ENCODE measurements around the gene STK24. TPM values are rescaled to one million over a fixed set of nuclear protein-coding genes. Genes with fewer than 3 reads are reported as not detected.
A peak's percentile ranks its signal among the peaks of the same experiment; 100 is the strongest.
"Not testable (repeated sequence)": the region's sequence is repeated elsewhere in the genome, so short reads cannot be mapped to it uniquely, and the experiment has no call there.

The STK24 gene
- total RNA-seq, 2 experiments from 2014 or later: 146 to 173 TPM

GRCh38 chr13:98413278-98413677, 163.6 kb downstream of the STK24 start:
- H3K4me1 Mint-ChIP-seq; H3K36me3 Mint-ChIP-seq (ENCODE audit: low read depth); intact Hi-C loops (cut with DNase I, micrococcal nuclease); H3K27me3 Mint-ChIP-seq; ATAC-seq; H3K4me3 Mint-ChIP-seq; CTCF ChIA-PET; H3K9me3 Mint-ChIP-seq (ENCODE audit: low read depth); DNase-seq; POLR2A ChIA-PET; H3K27ac Mint-ChIP-seq: not testable (repeated sequence)

GRCh38 chr13:98411617-98412265, 165.2 kb downstream of the STK24 start:
- Mint-ChIP-seq H3K4me3 (peak overlapping the region; percentile 14), H3K9me3 (ENCODE audit: low read depth) (no peaks in the 10 kb centered on the region), H3K36me3 (ENCODE audit: low read depth) (no peaks in the 10 kb centered on the region), H3K27me3 (peaks cover 8% of the 10 kb centered on the region), H3K4me1 (peaks cover 10% of the 10 kb centered on the region), H3K27ac (peak overlapping the region; percentile 17)
- intact Hi-C loops (cut with DNase I, micrococcal nuclease): no loop called here
- DNase-seq: no peak
- ATAC-seq: no peak
- ChIA-PET POLR2A (no interaction called here), CTCF (interaction anchor here (1.9 kb wide), 1 partner anchor 20 kb away, joined by 5 read pairs; no protein-coding TSS in a partner anchor)

- Mint-ChIP-seq H3K9me3 (ENCODE audit: low read depth) (no peaks in the 10 kb centered on the region), H3K27me3 (peaks cover 8% of the 10 kb centered on the region), H3K4me3 (no peak overlapping the region), H3K4me1 (peaks cover 10% of the 10 kb centered on the region), H3K36me3 (ENCODE audit: low read depth) (no peaks in the 10 kb centered on the region), H3K27ac (no peak overlapping the region)
- ATAC-seq (no peak), DNase-seq (no peak)
- intact Hi-C loops (cut with DNase I, micrococcal nuclease): no loop called here
- POLR2A ChIA-PET: no interaction called here
- CTCF ChIA-PET: interaction anchor here (0.9 to 1.9 kb wide), 3 partner anchors 20 to 243 kb away, joined by 3 to 5 read pairs (median 3); no protein-coding TSS in a partner anchor
These were observed 165.9 kb downstream of the STK24 start for GRCh38 chr13:98411013-98411412.

- ATAC-seq (no peak), DNase-seq (no peak)
- H3K4me1 Mint-ChIP-seq: peaks cover 10% of the 10 kb centered on the region
- no peaks in the 10 kb centered on the region for H3K9me3 Mint-ChIP-seq (ENCODE audit: low read depth)
- CTCF ChIA-PET: interaction anchor here (0.9 to 1.9 kb wide), 3 partner anchors 19 to 243 kb away, joined by 3 to 5 read pairs (median 3); no protein-coding TSS in a partner anchor
- no peak overlapping the region for H3K27ac Mint-ChIP-seq
- H3K27me3 Mint-ChIP-seq: peaks cover 8% of the 10 kb centered on the region
- POLR2A ChIA-PET: no interaction called here
- intact Hi-C loops (cut with DNase I, micrococcal nuclease): no loop called here
- H3K36me3 Mint-ChIP-seq (ENCODE audit: low read depth): no peaks in the 10 kb centered on the region
- H3K4me3 Mint-ChIP-seq: no peak overlapping the region
These were observed 166.3 kb downstream of the STK24 start for GRCh38 chr13:98410612-98411011.

- H3K4me1 Mint-ChIP-seq: peaks cover 10% of the 10 kb centered on the region
- intact Hi-C loops (cut with DNase I, micrococcal nuclease): no loop called here
- H3K27ac Mint-ChIP-seq: no peak overlapping the region
- ChIA-PET POLR2A (no interaction called here), CTCF (interaction anchor here (0.9 kb wide), 1 partner anchor 16 kb away, joined by 3 read pairs; no protein-coding TSS in a partner anchor)
- no peaks in the 10 kb centered on the region for H3K36me3 Mint-ChIP-seq (ENCODE audit: low read depth)
- peaks cover 8% of the 10 kb centered on the region for H3K27me3 Mint-ChIP-seq
- H3K4me3 Mint-ChIP-seq: no peak overlapping the region
- ATAC-seq (no peak), DNase-seq (no peak)
- H3K9me3 Mint-ChIP-seq (ENCODE audit: low read depth): no peaks in the 10 kb centered on the region
These were observed 167.6 kb downstream of the STK24 start for GRCh38 chr13:98409281-98409680.

GRCh38 chr13:98407575-98407974, 169.3 kb downstream of the STK24 start:
- ATAC-seq: no peak

GRCh38 chr13:98406971-98407370, 169.9 kb downstream of the STK24 start:
- ChIA-PET CTCF (interaction anchor here (0.7 to 2.4 kb wide), 2 partner anchors 17 to 246 kb away, joined by 3 to 5 read pairs; no protein-coding TSS in a partner anchor), POLR2A (interaction anchor here (0.5 kb wide), 1 partner anchor 1305 kb away, joined by 3 read pairs; no protein-coding TSS in a partner anchor)
- H3K36me3 Mint-ChIP-seq (ENCODE audit: low read depth): no peaks in the 10 kb centered on the region
- ATAC-seq: no peak
- peaks cover 6% of the 10 kb centered on the region for H3K27me3 Mint-ChIP-seq
- no peaks in the 10 kb centered on the region for H3K9me3 Mint-ChIP-seq (ENCODE audit: low read depth)
- H3K27ac Mint-ChIP-seq: no peak overlapping the region
- DNase-seq: no peak
- H3K4me3 Mint-ChIP-seq: no peak overlapping the region
- intact Hi-C loops (cut with DNase I, micrococcal nuclease): no loop called here
- peaks cover 6% of the 10 kb centered on the region for H3K4me1 Mint-ChIP-seq

More at GRCh38 chr13:98407575-98407974, 169.3 kb downstream of the STK24 start:
- DNase-seq: no peak
- intact Hi-C loops (cut with DNase I, micrococcal nuclease): no loop called here
- ChIA-PET CTCF (interaction anchor here (0.7 kb wide), 1 partner anchor 17 kb away, joined by 3 read pairs; no protein-coding TSS in a partner anchor), POLR2A (interaction anchor here (0.5 to 0.7 kb wide), 2 partner anchors 1297 to 1306 kb away, joined by 3 read pairs; no protein-coding TSS in a partner anchor)
- Mint-ChIP-seq H3K27ac (no peak overlapping the region), H3K36me3 (ENCODE audit: low read depth) (no peaks in the 10 kb centered on the region), H3K4me1 (peaks cover 10% of the 10 kb centered on the region), H3K27me3 (peaks cover 8% of the 10 kb centered on the region), H3K9me3 (ENCODE audit: low read depth) (no peaks in the 10 kb centered on the region), H3K4me3 (no peak overlapping the region)

- Mint-ChIP-seq H3K4me1 (peaks cover 3% of the 10 kb centered on the region), H3K9me3 (ENCODE audit: low read depth) (no peaks in the 10 kb centered on the region), H3K4me3 (no peak overlapping the region), H3K36me3 (ENCODE audit: low read depth) (no peaks in the 10 kb centered on the region), H3K27ac (no peak overlapping the region), H3K27me3 (peaks cover 3% of the 10 kb centered on the region)
- ChIA-PET CTCF (interaction anchor here (1.0 to 2.4 kb wide), 3 partner anchors 16 to 267 kb away, joined by 5 read pairs; no protein-coding TSS in a partner anchor), POLR2A (no interaction called here)
- no peak for ATAC-seq
- intact Hi-C loops (cut with DNase I, micrococcal nuclease): no loop called here
- no peak for DNase-seq
These were observed 170.5 kb downstream of the STK24 start for GRCh38 chr13:98406427-98406826.

GRCh38 chr13:98405690-98406344, 171.1 kb downstream of the STK24 start:
- H3K4me1 Mint-ChIP-seq: no peaks in the 10 kb centered on the region
- POLR2A ChIA-PET: no interaction called here
- H3K9me3 Mint-ChIP-seq (ENCODE audit: low read depth): no peaks in the 10 kb centered on the region
- DNase-seq (no peak), ATAC-seq (no peak)
- CTCF ChIA-PET: interaction anchor here (0.8 to 2.4 kb wide), 5 partner anchors 12 to 267 kb away, joined by 3 to 5 read pairs (median 5); no protein-coding TSS in a partner anchor
- no peak overlapping the region for H3K4me3 Mint-ChIP-seq
- H3K27ac Mint-ChIP-seq: no peak overlapping the region
- intact Hi-C loops (cut with DNase I, micrococcal nuclease): no loop called here
- H3K36me3 Mint-ChIP-seq (ENCODE audit: low read depth): no peaks in the 10 kb centered on the region
- H3K27me3 Mint-ChIP-seq: peaks cover 3% of the 10 kb centered on the region

- intact Hi-C loops (cut with DNase I, micrococcal nuclease): no loop called here
- ChIA-PET CTCF (interaction anchor here (0.8 to 2.4 kb wide), 5 partner anchors 13 to 268 kb away, joined by 3 to 5 read pairs (median 5); no protein-coding TSS in a partner anchor), POLR2A (no interaction called here)
These were observed 171.8 kb downstream of the STK24 start for GRCh38 chr13:98405107-98405571.

GRCh38 chr13:98403076-98403475, 173.8 kb downstream of the STK24 start:
- H3K4me3 Mint-ChIP-seq: no peak overlapping the region
- ChIA-PET POLR2A (no interaction called here), CTCF (interaction anchor here (0.5 to 1.1 kb wide), 2 partner anchors 12 to 270 kb away, joined by 3 read pairs; no protein-coding TSS in a partner anchor)
- H3K27me3 Mint-ChIP-seq: no peaks in the 10 kb centered on the region
- no peaks in the 10 kb centered on the region for H3K36me3 Mint-ChIP-seq (ENCODE audit: low read depth)
- DNase-seq (no peak), ATAC-seq (no peak)
- no peak overlapping the region for H3K27ac Mint-ChIP-seq
- intact Hi-C loops (cut with DNase I, micrococcal nuclease): no loop called here
- no peaks in the 10 kb centered on the region for H3K9me3 Mint-ChIP-seq (ENCODE audit: low read depth)
- H3K4me1 Mint-ChIP-seq: no peaks in the 10 kb centered on the region

More at GRCh38 chr13:98405107-98405571, 171.8 kb downstream of the STK24 start:
- no peak for ATAC-seq
- Mint-ChIP-seq H3K36me3 (ENCODE audit: low read depth) (no peaks in the 10 kb centered on the region), H3K9me3 (ENCODE audit: low read depth) (no peaks in the 10 kb centered on the region), H3K27me3 (peaks cover 3% of the 10 kb centered on the region), H3K4me1 (no peaks in the 10 kb centered on the region), H3K27ac (no peak overlapping the region), H3K4me3 (no peak overlapping the region)
- DNase-seq: no peak
